ENCODE results near the gene COPG1.

Gene COPG1

GRCh38 chr3:129315998-129316247 is 66.5 kb downstream of the COPG1 start:
- no peak for DNase-seq

GRCh38 chr3:129316248-129317013 is 67.0 kb downstream of the COPG1 start:
- peak; percentile 86 for DNase-seq

- DNase-seq: no peak
These were observed 67.8 kb downstream of the COPG1 start for GRCh38 chr3:129317014-129317771.

- DNase-seq: no peak
These were observed 68.4 kb downstream of the COPG1 start for GRCh38 chr3:129317848-129318247.

GRCh38 chr3:129318921-129319320 is 69.5 kb downstream of the COPG1 start:
- DNase-seq: no peak

GRCh38 chr3:129320261-129320660 is 70.9 kb downstream of the COPG1 start:
- DNase-seq: no peak

GRCh38 chr3:129320825-129321487 is 71.5 kb downstream of the COPG1 start:
- DNase-seq: no peak

GRCh38 chr3:129321887-129322286 is 72.5 kb downstream of the COPG1 start:
- no peak for DNase-seq

GRCh38 chr3:129323651-129324294 is 74.4 kb downstream of the COPG1 start:
- no peak for DNase-seq

- DNase-seq: no peak
These were observed 75.4 kb downstream of the COPG1 start for GRCh38 chr3:129324855-129325254.

- DNase-seq: no peak
These were observed 76.0 kb downstream of the COPG1 start for GRCh38 chr3:129325383-129325782.

- DNase-seq: no peak
These were observed 76.7 kb downstream of the COPG1 start for GRCh38 chr3:129326138-129326537.

- no peak for DNase-seq
These were observed 77.2 kb downstream of the COPG1 start for GRCh38 chr3:129326595-129326994.

All from stimulated activated CD4-positive, alpha-beta T cell treated with anti-CD3 and anti-CD28 coated beads, Interleukin-1b, Interleukin-23, amount 100 ng/mL, for 48 hours (primary cell).